ENCODE data around the gene SCP2.

Gene SCP2

GRCh38 chr1:53020588-53020987, 93.5 kb downstream of the SCP2 start:
- H3K27me3 ChIP-seq (replicated peaks; ENCODE audit: control insufficient read depth, insufficient read depth, low read length), result no peaks in the 10 kb centered on the region
- no peak for DNase-seq (ENCODE audit: extremely low read depth, insufficient read length)
- no peak for TF ChIP-seq CTCF (IDR thresholded peaks at IDR 0.05; ENCODE audit: insufficient read depth, low read length, poor library complexity, severe bottlenecking)
- no peak overlapping the region for H3K4me3 ChIP-seq (replicated peaks; ENCODE audit: low read depth, low read length)
- no peaks in the 10 kb centered on the region; the same call in 1 of the 2 replicates for H3K36me3 ChIP-seq (ENCODE audit: control insufficient read depth, insufficient read depth, low read length)

GRCh38 chr1:53022179-53022578, 95.1 kb downstream of the SCP2 start:
- H3K4me3 ChIP-seq (replicated peaks; ENCODE audit: low read depth, low read length), result no peak overlapping the region
- DNase-seq (ENCODE audit: extremely low read depth, insufficient read length), result no peak
- TF ChIP-seq CTCF (IDR thresholded peaks at IDR 0.05; ENCODE audit: insufficient read depth, low read length, poor library complexity, severe bottlenecking), result no peak
- H3K36me3 ChIP-seq (ENCODE audit: control insufficient read depth, insufficient read depth, low read length), result no peaks in the 10 kb centered on the region; the same call in 1 of the 2 replicates
- no peaks in the 10 kb centered on the region for H3K27me3 ChIP-seq (replicated peaks; ENCODE audit: control insufficient read depth, insufficient read depth, low read length)

GRCh38 chr1:53023546-53023945, 96.5 kb downstream of the SCP2 start:
- H3K36me3 ChIP-seq (ENCODE audit: control insufficient read depth, insufficient read depth, low read length), result no peaks in the 10 kb centered on the region
- H3K27me3 ChIP-seq (replicated peaks; ENCODE audit: control insufficient read depth, insufficient read depth, low read length), result no peaks in the 10 kb centered on the region
- no peak overlapping the region for H3K4me3 ChIP-seq (replicated peaks; ENCODE audit: low read depth, low read length)
- DNase-seq (ENCODE audit: extremely low read depth, insufficient read length), result no peak
- no peak for TF ChIP-seq CTCF (IDR thresholded peaks at IDR 0.05; ENCODE audit: insufficient read depth, low read length, poor library complexity, severe bottlenecking)

- DNase-seq (ENCODE audit: extremely low read depth, insufficient read length), result no peak
- Histone ChIP-seq H3K27me3 (replicated peaks; ENCODE audit: control insufficient read depth, insufficient read depth, low read length) (no peaks in the 10 kb centered on the region), H3K36me3 (ENCODE audit: control insufficient read depth, insufficient read depth, low read length) (no peaks in the 10 kb centered on the region), H3K4me3 (replicated peaks; ENCODE audit: low read depth, low read length) (no peak overlapping the region)
- TF ChIP-seq CTCF (IDR thresholded peaks at IDR 0.05; ENCODE audit: insufficient read depth, low read length, poor library complexity, severe bottlenecking), result no peak
Observed at GRCh38 chr1:53024117-53024516, 97.0 kb downstream of the SCP2 start.

- DNase-seq (ENCODE audit: extremely low read depth, insufficient read length), result no peak
- no peak overlapping the region for H3K4me3 ChIP-seq (replicated peaks; ENCODE audit: low read depth, low read length)
- H3K27me3 ChIP-seq (replicated peaks; ENCODE audit: control insufficient read depth, insufficient read depth, low read length), result no peaks in the 10 kb centered on the region
- H3K36me3 ChIP-seq (ENCODE audit: control insufficient read depth, insufficient read depth, low read length), result no peaks in the 10 kb centered on the region
- TF ChIP-seq CTCF (IDR thresholded peaks at IDR 0.05; ENCODE audit: insufficient read depth, low read length, poor library complexity, severe bottlenecking), result no peak
Observed at GRCh38 chr1:53025034-53025768, 98.1 kb downstream of the SCP2 start.

GRCh38 chr1:53025769-53026112, 98.7 kb downstream of the SCP2 start:
- H3K27me3 ChIP-seq (replicated peaks; ENCODE audit: control insufficient read depth, insufficient read depth, low read length), result no peaks in the 10 kb centered on the region

More at GRCh38 chr1:53025769-53026112, 98.7 kb downstream of the SCP2 start:
- H3K36me3 ChIP-seq (ENCODE audit: control insufficient read depth, insufficient read depth, low read length), result no peaks in the 10 kb centered on the region
- no peak for DNase-seq (ENCODE audit: extremely low read depth, insufficient read length)
- H3K4me3 ChIP-seq (replicated peaks; ENCODE audit: low read depth, low read length), result no peak overlapping the region
- no peak for TF ChIP-seq CTCF (IDR thresholded peaks at IDR 0.05; ENCODE audit: insufficient read depth, low read length, poor library complexity, severe bottlenecking)
